Measurements from ENCODE around the gene DST. TPM values are rescaled to one million over a fixed set of nuclear protein-coding genes. Genes with fewer than 3 reads are reported as not detected.

The DST gene
- total and polyA plus RNA-seq, 2 of the 8 experiments (the other 6 are each of a cell fraction or from before 2014, with no cell fraction given) = 49.4 to 116 TPM

- TF ChIP-seq, protein P1, sequence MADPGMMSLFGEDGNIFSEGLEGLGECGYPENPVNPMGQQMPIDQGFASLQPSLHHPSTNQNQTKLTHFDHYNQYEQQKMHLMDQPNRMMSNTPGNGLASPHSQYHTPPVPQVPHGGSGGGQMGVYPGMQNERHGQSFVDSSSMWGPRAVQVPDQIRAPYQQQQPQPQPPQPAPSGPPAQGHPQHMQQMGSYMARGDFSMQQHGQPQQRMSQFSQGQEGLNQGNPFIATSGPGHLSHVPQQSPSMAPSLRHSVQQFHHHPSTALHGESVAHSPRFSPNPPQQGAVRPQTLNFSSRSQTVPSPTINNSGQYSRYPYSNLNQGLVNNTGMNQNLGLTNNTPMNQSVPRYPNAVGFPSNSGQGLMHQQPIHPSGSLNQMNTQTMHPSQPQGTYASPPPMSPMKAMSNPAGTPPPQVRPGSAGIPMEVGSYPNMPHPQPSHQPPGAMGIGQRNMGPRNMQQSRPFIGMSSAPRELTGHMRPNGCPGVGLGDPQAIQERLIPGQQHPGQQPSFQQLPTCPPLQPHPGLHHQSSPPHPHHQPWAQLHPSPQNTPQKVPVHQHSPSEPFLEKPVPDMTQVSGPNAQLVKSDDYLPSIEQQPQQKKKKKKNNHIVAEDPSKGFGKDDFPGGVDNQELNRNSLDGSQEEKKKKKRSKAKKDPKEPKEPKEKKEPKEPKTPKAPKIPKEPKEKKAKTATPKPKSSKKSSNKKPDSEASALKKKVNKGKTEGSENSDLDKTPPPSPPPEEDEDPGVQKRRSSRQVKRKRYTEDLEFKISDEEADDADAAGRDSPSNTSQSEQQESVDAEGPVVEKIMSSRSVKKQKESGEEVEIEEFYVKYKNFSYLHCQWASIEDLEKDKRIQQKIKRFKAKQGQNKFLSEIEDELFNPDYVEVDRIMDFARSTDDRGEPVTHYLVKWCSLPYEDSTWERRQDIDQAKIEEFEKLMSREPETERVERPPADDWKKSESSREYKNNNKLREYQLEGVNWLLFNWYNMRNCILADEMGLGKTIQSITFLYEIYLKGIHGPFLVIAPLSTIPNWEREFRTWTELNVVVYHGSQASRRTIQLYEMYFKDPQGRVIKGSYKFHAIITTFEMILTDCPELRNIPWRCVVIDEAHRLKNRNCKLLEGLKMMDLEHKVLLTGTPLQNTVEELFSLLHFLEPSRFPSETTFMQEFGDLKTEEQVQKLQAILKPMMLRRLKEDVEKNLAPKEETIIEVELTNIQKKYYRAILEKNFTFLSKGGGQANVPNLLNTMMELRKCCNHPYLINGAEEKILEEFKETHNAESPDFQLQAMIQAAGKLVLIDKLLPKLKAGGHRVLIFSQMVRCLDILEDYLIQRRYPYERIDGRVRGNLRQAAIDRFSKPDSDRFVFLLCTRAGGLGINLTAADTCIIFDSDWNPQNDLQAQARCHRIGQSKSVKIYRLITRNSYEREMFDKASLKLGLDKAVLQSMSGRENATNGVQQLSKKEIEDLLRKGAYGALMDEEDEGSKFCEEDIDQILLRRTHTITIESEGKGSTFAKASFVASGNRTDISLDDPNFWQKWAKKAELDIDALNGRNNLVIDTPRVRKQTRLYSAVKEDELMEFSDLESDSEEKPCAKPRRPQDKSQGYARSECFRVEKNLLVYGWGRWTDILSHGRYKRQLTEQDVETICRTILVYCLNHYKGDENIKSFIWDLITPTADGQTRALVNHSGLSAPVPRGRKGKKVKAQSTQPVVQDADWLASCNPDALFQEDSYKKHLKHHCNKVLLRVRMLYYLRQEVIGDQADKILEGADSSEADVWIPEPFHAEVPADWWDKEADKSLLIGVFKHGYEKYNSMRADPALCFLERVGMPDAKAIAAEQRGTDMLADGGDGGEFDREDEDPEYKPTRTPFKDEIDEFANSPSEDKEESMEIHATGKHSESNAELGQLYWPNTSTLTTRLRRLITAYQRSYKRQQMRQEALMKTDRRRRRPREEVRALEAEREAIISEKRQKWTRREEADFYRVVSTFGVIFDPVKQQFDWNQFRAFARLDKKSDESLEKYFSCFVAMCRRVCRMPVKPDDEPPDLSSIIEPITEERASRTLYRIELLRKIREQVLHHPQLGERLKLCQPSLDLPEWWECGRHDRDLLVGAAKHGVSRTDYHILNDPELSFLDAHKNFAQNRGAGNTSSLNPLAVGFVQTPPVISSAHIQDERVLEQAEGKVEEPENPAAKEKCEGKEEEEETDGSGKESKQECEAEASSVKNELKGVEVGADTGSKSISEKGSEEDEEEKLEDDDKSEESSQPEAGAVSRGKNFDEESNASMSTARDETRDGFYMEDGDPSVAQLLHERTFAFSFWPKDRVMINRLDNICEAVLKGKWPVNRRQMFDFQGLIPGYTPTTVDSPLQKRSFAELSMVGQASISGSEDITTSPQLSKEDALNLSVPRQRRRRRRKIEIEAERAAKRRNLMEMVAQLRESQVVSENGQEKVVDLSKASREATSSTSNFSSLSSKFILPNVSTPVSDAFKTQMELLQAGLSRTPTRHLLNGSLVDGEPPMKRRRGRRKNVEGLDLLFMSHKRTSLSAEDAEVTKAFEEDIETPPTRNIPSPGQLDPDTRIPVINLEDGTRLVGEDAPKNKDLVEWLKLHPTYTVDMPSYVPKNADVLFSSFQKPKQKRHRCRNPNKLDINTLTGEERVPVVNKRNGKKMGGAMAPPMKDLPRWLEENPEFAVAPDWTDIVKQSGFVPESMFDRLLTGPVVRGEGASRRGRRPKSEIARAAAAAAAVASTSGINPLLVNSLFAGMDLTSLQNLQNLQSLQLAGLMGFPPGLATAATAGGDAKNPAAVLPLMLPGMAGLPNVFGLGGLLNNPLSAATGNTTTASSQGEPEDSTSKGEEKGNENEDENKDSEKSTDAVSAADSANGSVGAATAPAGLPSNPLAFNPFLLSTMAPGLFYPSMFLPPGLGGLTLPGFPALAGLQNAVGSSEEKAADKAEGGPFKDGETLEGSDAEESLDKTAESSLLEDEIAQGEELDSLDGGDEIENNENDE (IDR thresholded peaks at IDR 0.05; ENCODE audit: insufficient replicate concordance, low read length) = no peak
- TF ChIP-seq JUND (IDR thresholded peaks at IDR 0.05; ENCODE audit: low read length) = no peak
- no peak for TF ChIP-seq SP4 (IDR thresholded peaks at IDR 0.05; ENCODE audit: low read length)
- no peak for TF ChIP-seq TAF7 (optimal IDR thresholded peaks at IDR 0.05; ENCODE audit: borderline replicate concordance, low read depth, low read length)
- TF ChIP-seq ASH2L (IDR thresholded peaks at IDR 0.05; ENCODE audit: low read length) = no peak
- TF ChIP-seq, protein P2, sequence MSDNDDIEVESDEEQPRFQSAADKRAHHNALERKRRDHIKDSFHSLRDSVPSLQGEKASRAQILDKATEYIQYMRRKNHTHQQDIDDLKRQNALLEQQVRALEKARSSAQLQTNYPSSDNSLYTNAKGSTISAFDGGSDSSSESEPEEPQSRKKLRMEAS (IDR thresholded peaks at IDR 0.05) = no peak
Observed at GRCh38 chr6:56691814-56692213, 49.1 kb upstream of the DST start (continued).
